ENCODE results near the gene KCNK2.

GRCh38 chr1:215119719-215120365 is 37.3 kb downstream of the KCNK2 start:
- TF ChIP-seq, protein P1, sequence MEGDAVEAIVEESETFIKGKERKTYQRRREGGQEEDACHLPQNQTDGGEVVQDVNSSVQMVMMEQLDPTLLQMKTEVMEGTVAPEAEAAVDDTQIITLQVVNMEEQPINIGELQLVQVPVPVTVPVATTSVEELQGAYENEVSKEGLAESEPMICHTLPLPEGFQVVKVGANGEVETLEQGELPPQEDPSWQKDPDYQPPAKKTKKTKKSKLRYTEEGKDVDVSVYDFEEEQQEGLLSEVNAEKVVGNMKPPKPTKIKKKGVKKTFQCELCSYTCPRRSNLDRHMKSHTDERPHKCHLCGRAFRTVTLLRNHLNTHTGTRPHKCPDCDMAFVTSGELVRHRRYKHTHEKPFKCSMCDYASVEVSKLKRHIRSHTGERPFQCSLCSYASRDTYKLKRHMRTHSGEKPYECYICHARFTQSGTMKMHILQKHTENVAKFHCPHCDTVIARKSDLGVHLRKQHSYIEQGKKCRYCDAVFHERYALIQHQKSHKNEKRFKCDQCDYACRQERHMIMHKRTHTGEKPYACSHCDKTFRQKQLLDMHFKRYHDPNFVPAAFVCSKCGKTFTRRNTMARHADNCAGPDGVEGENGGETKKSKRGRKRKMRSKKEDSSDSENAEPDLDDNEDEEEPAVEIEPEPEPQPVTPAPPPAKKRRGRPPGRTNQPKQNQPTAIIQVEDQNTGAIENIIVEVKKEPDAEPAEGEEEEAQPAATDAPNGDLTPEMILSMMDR (conservative IDR thresholded peaks at IDR 0.05; ENCODE audit: low read length) = no peak
- TF ChIP-seq EZH2phosphoT487 (IDR thresholded peaks at IDR 0.05; ENCODE audit: borderline replicate concordance) = no peak
